H1 (cell line): Measurements from ENCODE around the gene PUDP. TPM values are rescaled to one million over a fixed set of nuclear protein-coding genes. Genes with fewer than 3 reads are reported as not detected.

Experiments
- CTCF ChIA-PET: fragments of 300-600 bp; sonication (Branson Sonifier 250); formaldehyde crosslinking; loops from one replicate; lab custom pipeline; 2021; ENCODE audit not compliant: partially characterized antibody; lab: Charles Lee
- POLR2A ChIA-PET: fragments of 300-600 bp; sonication (Branson Sonifier 250); formaldehyde crosslinking; loops from one replicate; lab custom pipeline; 2021; ENCODE audit warnings: inconsistent platforms; ENCODE audit not compliant: partially characterized antibody; lab: Charles Lee
- DNase-seq, 2 experiments: peaks; one replicate each; pipeline versions ENCODE4 v3.0.0 to v3.0.0-alpha.2; 2010 to 2022; ENCODE audit warnings: low spot score in 2 of 2, low read depth in 1 of 2, mixed read lengths in 1 of 2
- FAIRE-seq: peaks from 2 replicates; lab custom pipeline; 2011; peaks lifted over from hg19 to GRCh38; lab: Jason Lieb, UNC
- H2AFZ ChIP-seq: 2 replicates; pipeline ENCODE4 v1.8.1; 2012; ENCODE audit warnings: low read length, inconsistent platforms
- H2AK5ac ChIP-seq: 2 replicates; pipeline ENCODE4 v1.6.1; 2013; ENCODE audit warnings: low read depth, low read length
- H2BK120ac ChIP-seq: replicated peaks from 2 replicates; pipeline ENCODE3; 2013; ENCODE audit warnings: low read depth, low read length, inconsistent platforms
- H2BK12ac ChIP-seq: 2 replicates; pipeline ENCODE4 v1.6.1; 2013; ENCODE audit warnings: low read depth, low read length
- H2BK15ac ChIP-seq: 2 replicates; pipeline ENCODE4 v1.6.1; 2013; ENCODE audit warnings: low read length
- H2BK20ac ChIP-seq: 2 replicates; pipeline ENCODE4 v1.6.1; 2013; ENCODE audit warnings: low read length
- H2BK5ac ChIP-seq: 2 replicates; pipeline ENCODE4 v1.6.1; 2013; ENCODE audit warnings: low read depth, low read length
- H3K14ac ChIP-seq: 2 replicates; pipeline ENCODE4 v1.6.1; 2013; ENCODE audit warnings: inconsistent platforms; ENCODE audit not compliant: insufficient read length
- H3K18ac ChIP-seq: 2 replicates; pipeline ENCODE4 v1.6.1; 2013; ENCODE audit warnings: low read length; ENCODE audit errors: extremely low read depth
- H3K23ac ChIP-seq: 2 replicates; pipeline ENCODE4 v1.6.1; 2013; ENCODE audit warnings: inconsistent platforms; ENCODE audit not compliant: insufficient read length
- H3K23me2 ChIP-seq: 2 replicates; pipeline ENCODE4 v1.6.1; 2013; ENCODE audit warnings: low read depth, low read length
- H3K27ac ChIP-seq: 2 replicates; pipeline ENCODE4 v1.6.1; 2011; ENCODE audit warnings: low read depth, low read length, inconsistent platforms
- H3K27me3 ChIP-seq, 4 experiments: replicated peaks in 1 of 4; 1 replicate in 1 of 4; 2 replicates in 3 of 4; pipeline versions ENCODE4 v1.6.1 to v1.8.1; 2011 to 2013; ENCODE audit warnings: low read length in 3 of 4, mild to moderate bottlenecking in 3 of 4, inconsistent platforms in 2 of 4, mixed read lengths in 2 of 4, moderate library complexity in 1 of 4; ENCODE audit not compliant: control insufficient read depth in 3 of 4, insufficient read depth in 3 of 4; ENCODE audit errors: extremely low read depth in 1 of 4
- H3K36me3 ChIP-seq, 4 experiments: 2 replicates each; pipeline versions ENCODE4 v1.6.1 to v1.8.1; 2011 to 2013; ENCODE audit warnings: mild to moderate bottlenecking in 4 of 4, low read length in 3 of 4, moderate library complexity in 2 of 4, control low read depth in 1 of 4, inconsistent platforms in 1 of 4; ENCODE audit not compliant: insufficient read depth in 4 of 4, control insufficient read depth in 2 of 4
- H3K4ac ChIP-seq: replicated peaks from 2 replicates; pipeline ENCODE3; 2013; ENCODE audit warnings: low read length, low read depth, mixed read lengths, inconsistent platforms; ENCODE audit not compliant: insufficient read length
- H3K4me1 ChIP-seq, 4 experiments: replicated peaks in 1 of 4; 1 replicate in 1 of 4; 2 replicates in 3 of 4; pipeline versions ENCODE4 v1.6.1 to v1.8.1; 2011 to 2013; ENCODE audit warnings: low read length in 3 of 4, inconsistent platforms in 2 of 4, mixed read lengths in 1 of 4; ENCODE audit not compliant: insufficient read depth in 4 of 4, control insufficient read depth in 3 of 4
- H3K4me2 ChIP-seq, 2 experiments: 2 replicates each; pipeline versions ENCODE4 v1.6.1 to v1.8.1; 2011 to 2013; ENCODE audit warnings: low read depth in 2 of 2, low read length in 2 of 2, control low read depth in 1 of 2, inconsistent platforms in 1 of 2, mild to moderate bottlenecking in 1 of 2; ENCODE audit not compliant: insufficient read depth in 1 of 2
- H3K4me3 ChIP-seq, 4 experiments: fragments of 200-600, 300-600 bp in 1 of 4; sonication (generic), shearing (Covaris generic), sonication (Bioruptor Twin) in 1 of 4; 2 replicates each; pipeline versions ENCODE4 v1.5.1 to v1.8.1; 2011 to 2016; ENCODE audit warnings: low read length in 4 of 4, low read depth in 3 of 4, control low read depth in 2 of 4, inconsistent platforms in 2 of 4, mild to moderate bottlenecking in 2 of 4, mixed read lengths in 1 of 4, moderate library complexity in 1 of 4; ENCODE audit not compliant: insufficient read depth in 2 of 4; ENCODE audit errors: extremely low read depth in 1 of 4
- H3K56ac ChIP-seq: replicated peaks from 2 replicates; pipeline ENCODE3; 2013; ENCODE audit warnings: low read depth, mild to moderate bottlenecking, mixed read lengths, low read length, inconsistent platforms; ENCODE audit not compliant: insufficient read length
- H3K79me1 ChIP-seq: 2 replicates; pipeline ENCODE4 v1.6.1; 2013; ENCODE audit warnings: low read depth, low read length, control low read depth
- H3K79me2 ChIP-seq, 2 experiments: 2 replicates each; pipeline versions ENCODE4 v1.6.1 to v1.8.1; 2012 to 2013; ENCODE audit warnings: low read length in 2 of 2, mild to moderate bottlenecking in 2 of 2, inconsistent platforms in 1 of 2; ENCODE audit not compliant: insufficient read depth in 2 of 2, control insufficient read depth in 1 of 2
- H3K9ac ChIP-seq, 4 experiments: replicated peaks in 1 of 4; 1 replicate in 1 of 4; 2 replicates in 3 of 4; pipeline versions ENCODE4 v1.6.1 to v1.8.1; 2011 to 2013; ENCODE audit warnings: low read depth in 3 of 4, low read length in 3 of 4, control low read depth in 2 of 4, mild to moderate bottlenecking in 2 of 4, moderate library complexity in 2 of 4, inconsistent platforms in 1 of 4; ENCODE audit errors: extremely low read depth in 1 of 4
- H3K9me3 ChIP-seq, 2 experiments: 2 replicates each; pipeline versions ENCODE4 v1.6.1 to v1.8.1; 2012 to 2013; ENCODE audit warnings: mild to moderate bottlenecking in 2 of 2, moderate library complexity in 2 of 2, control low read depth in 1 of 2, inconsistent platforms in 1 of 2, low read depth in 1 of 2, low read length in 1 of 2, mixed read lengths in 1 of 2; ENCODE audit not compliant: insufficient read depth in 2 of 2
- H4K20me1 ChIP-seq, 2 experiments: replicated peaks in 1 of 2; 2 replicates each; pipeline versions ENCODE3 to v1.8.1; 2011 to 2013; ENCODE audit warnings: inconsistent platforms in 2 of 2, low read length in 2 of 2, mild to moderate bottlenecking in 1 of 2; ENCODE audit not compliant: insufficient read depth in 2 of 2, control insufficient read depth in 1 of 2
- H4K5ac ChIP-seq: 2 replicates; pipeline ENCODE4 v1.6.1; 2013; ENCODE audit warnings: low read length, low read depth, mixed read lengths, inconsistent platforms; ENCODE audit not compliant: insufficient read length
- H4K8ac ChIP-seq: 2 replicates; pipeline ENCODE4 v1.8.0; 2013; ENCODE audit warnings: mild to moderate bottlenecking, moderate library complexity, low read length, inconsistent platforms; ENCODE audit not compliant: insufficient read depth; ENCODE audit errors: extremely low read depth
- H4K91ac ChIP-seq: replicated peaks from 2 replicates; pipeline ENCODE3; 2013; ENCODE audit warnings: low read length, mixed read lengths, inconsistent platforms; ENCODE audit not compliant: insufficient read length
- BCL11A ChIP-seq, 2 experiments: IDR thresholded peaks; one replicate each; pipeline ENCODE4 v1.6.1; 2011; ENCODE audit warnings: low read depth in 2 of 2, low read length in 2 of 2, mild to moderate bottlenecking in 2 of 2
- CBX5 ChIP-seq: fragments of 300-800, 300-1000 bp; sonication (generic); IDR thresholded peaks from 2 replicates; pipeline ENCODE4 v1.7.1; 2016; ENCODE audit warnings: antibody characterized with exemption, low read length, low read depth
- CBX8 ChIP-seq: fragments of 300-800, 300-1000 bp; sonication (generic); IDR thresholded peaks from 2 replicates; pipeline ENCODE4 v1.7.1; 2016; ENCODE audit warnings: low read depth, low read length, borderline replicate concordance
- CREB1 ChIP-seq: IDR thresholded peaks from 2 replicates; pipeline ENCODE4 v1.6.1; 2012; ENCODE audit warnings: inconsistent platforms
- HDAC6 ChIP-seq: IDR thresholded peaks from one replicate; pipeline ENCODE4 v1.7.1; 2012; ENCODE audit warnings: low read depth, mild to moderate bottlenecking, inconsistent platforms, low read length, moderate library complexity
- KDM4A ChIP-seq: IDR thresholded peaks from one replicate; pipeline ENCODE4 v1.7.1; 2012; ENCODE audit warnings: low read depth, mild to moderate bottlenecking, moderate library complexity, low read length, inconsistent platforms; ENCODE audit not compliant: severe bottlenecking
- RAD21 ChIP-seq, 2 experiments: IDR thresholded peaks in 1 of 2; conservative IDR thresholded peaks in 1 of 2; 2 replicates each; pipeline ENCODE4 v1.6.1; 2011; ENCODE audit warnings: low read depth in 2 of 2, low read length in 2 of 2, improper control_type of control experiment in 1 of 2, inconsistent platforms in 1 of 2, mild to moderate bottlenecking in 1 of 2, moderate library complexity in 1 of 2
- RBBP5 ChIP-seq: IDR thresholded peaks from 2 replicates; pipeline ENCODE4 v1.7.1; 2012; ENCODE audit warnings: low read depth, mild to moderate bottlenecking, inconsistent platforms, low read length, moderate library complexity, borderline replicate concordance
- SIN3A ChIP-seq, 2 experiments: IDR thresholded peaks in 1 of 2; conservative IDR thresholded peaks in 1 of 2; 2 replicates each; pipeline ENCODE4 v1.6.1; 2011 to 2012; ENCODE audit warnings: low read length in 2 of 2, improper control_type of control experiment in 1 of 2, low read depth in 1 of 2, mild to moderate bottlenecking in 1 of 2
- SIRT6 ChIP-seq: IDR thresholded peaks from one replicate; pipeline ENCODE4 v1.7.1; 2012; ENCODE audit warnings: low read length, inconsistent platforms
- SRF ChIP-seq: IDR thresholded peaks from 2 replicates; pipeline ENCODE4 v1.6.1; 2011; ENCODE audit warnings: mild to moderate bottlenecking, low read depth, low read length, moderate library complexity
- TBP ChIP-seq: IDR thresholded peaks from 2 replicates; pipeline ENCODE4 v1.6.1; 2011; ENCODE audit warnings: low read depth, low read length, improper control_type of control experiment
- whole genome bisulfite sequencing, 2 experiments: shearing (Covaris generic) in 1 of 2; methylation state at CpG; one replicate each; pipeline versions ENCODE4 v1.1.6 to v1.1.7; 2013 to 2015; ENCODE audit warnings: low lambda C conversion rate in 2 of 2, mixed read lengths in 2 of 2, inconsistent platforms in 1 of 2, low coverage in 1 of 2, missing lambda C conversion rate in 1 of 2; ENCODE audit not compliant: insufficient replicate concordance in 2 of 2, insufficient coverage in 1 of 2, insufficient read length in 1 of 2; ENCODE audit errors: extremely low coverage in 1 of 2, missing lambda C conversion rate in 1 of 2; 5-methylcytosine and 5-hydroxymethylcytosine counted together
- polyA plus RNA-seq, 7 experiments: library from polyadenylated mRNA; depleted of rRNA in 3 of 7; stranded (reverse) in 5 of 7; unstranded in 2 of 7; fragments of >200 nt in 5 of 7; fragments of 200-250 nt in 2 of 7; gene quantifications; 1 replicate in 5 of 7; 2 replicates in 1 of 7; 4 replicates in 1 of 7; pipeline versions ENCODE4 v1.2.1 to v1.2.3, GENCODE V29; 2011 to 2013; ENCODE audit warnings: missing spikeins in 2 of 7, mixed read lengths in 2 of 7
- total RNA-seq: library from RNA; stranded (reverse); fragmentation: NEBNext Ultra II Directional; extraction: Animal tissue kit (Norgen Biotek cat#: 25700); gene quantifications from 2 replicates; pipeline ENCODE4 v1.2.1, GENCODE V29; 2021
- TF ChIP-seq, protein P1 (sequence below): IDR thresholded peaks from 2 replicates; pipeline ENCODE4 v1.6.1; 2012; ENCODE audit warnings: inconsistent platforms
- TF ChIP-seq, protein P2 (sequence below): IDR thresholded peaks from 2 replicates; pipeline ENCODE4 v1.6.1; 2012; ENCODE audit warnings: inconsistent platforms

PUDP gene
- total and polyA plus RNA-seq, 2 of the 8 experiments (the other 6 are each of a cell fraction or from before 2014, with no cell fraction given): 27.2 to 30.2 TPM

DNA sequence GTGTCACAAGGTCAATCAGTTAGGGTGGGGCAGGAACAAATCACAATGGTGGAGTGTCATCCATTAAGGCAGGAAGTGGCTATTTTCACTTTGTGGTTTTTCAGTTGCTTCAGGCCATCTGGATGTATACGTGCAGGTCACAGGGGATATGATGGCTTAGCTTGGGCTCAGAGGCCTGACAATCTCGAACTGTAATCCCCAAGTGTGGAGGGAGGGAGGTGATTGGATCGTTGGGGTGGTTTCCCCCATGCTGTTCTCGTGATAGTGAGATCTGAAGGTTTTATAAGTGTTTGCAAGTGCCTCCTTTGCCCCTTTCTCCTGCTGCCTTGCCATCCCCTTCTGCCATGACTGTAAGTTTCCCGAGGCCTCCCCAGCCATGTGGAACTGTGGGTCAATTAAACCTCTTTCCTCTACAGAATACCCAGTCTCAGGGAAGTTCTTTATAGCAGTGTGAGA, 37.1 kb downstream of the PUDP start:
- H3K79me1 ChIP-seq: no peaks in the 10 kb centered on the region
- H3K9ac ChIP-seq: no peak overlapping the region
- H3K4me1 ChIP-seq: peaks cover 0 to 3% (median 0%) of the 10 kb centered on the region in 4 experiments; a peak in 1 of 7 replicates
- H2AK5ac ChIP-seq: no peak overlapping the region
- no peak overlapping the region for H4K8ac ChIP-seq
- no peaks in the 10 kb centered on the region for H3K36me3 ChIP-seq
- no peaks in the 10 kb centered on the region for H3K9me3 ChIP-seq
- H3K18ac ChIP-seq: no peak overlapping the region
- H3K23me2 ChIP-seq: no peaks in the 10 kb centered on the region
- H3K27me3 ChIP-seq: no peaks in the 10 kb centered on the region
- CTCF ChIA-PET: no interaction called here
- H2BK5ac ChIP-seq: no peak overlapping the region
- no peak overlapping the region for H4K5ac ChIP-seq
- H3K56ac ChIP-seq: no peak overlapping the region
- no peak overlapping the region for H2BK20ac ChIP-seq
- no peak overlapping the region for H2BK120ac ChIP-seq
- no peak overlapping the region for H3K23ac ChIP-seq
- H2AFZ ChIP-seq: no peak overlapping the region
- H3K14ac ChIP-seq: no peak overlapping the region
- no peaks in the 10 kb centered on the region for H3K79me2 ChIP-seq
- no peaks in the 10 kb centered on the region for H4K20me1 ChIP-seq
- H2BK12ac ChIP-seq: no peak overlapping the region
- FAIRE-seq (peak; percentile 48), DNase-seq (no peak)
- no peak overlapping the region for H3K4ac ChIP-seq
- 85% methylated on average over 3 of the region's 5 CpGs; no CpG with 5 or more reads in 1 of the 2 experiments for WGBS, 2 experiments
- H3K4me3 ChIP-seq: no peak overlapping the region
- H4K91ac ChIP-seq: no peak overlapping the region
- H2BK15ac ChIP-seq: no peak overlapping the region
- no peak overlapping the region for H3K4me2 ChIP-seq
- no peak overlapping the region for H3K27ac ChIP-seq
- POLR2A ChIA-PET: no interaction called here
- no peak for TF ChIP-seq KDM4A
- TF ChIP-seq, protein P1, sequence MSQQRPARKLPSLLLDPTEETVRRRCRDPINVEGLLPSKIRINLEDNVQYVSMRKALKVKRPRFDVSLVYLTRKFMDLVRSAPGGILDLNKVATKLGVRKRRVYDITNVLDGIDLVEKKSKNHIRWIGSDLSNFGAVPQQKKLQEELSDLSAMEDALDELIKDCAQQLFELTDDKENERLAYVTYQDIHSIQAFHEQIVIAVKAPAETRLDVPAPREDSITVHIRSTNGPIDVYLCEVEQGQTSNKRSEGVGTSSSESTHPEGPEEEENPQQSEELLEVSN: no peak
- TF ChIP-seq TBP: no peak
- no peak for TF ChIP-seq CBX5
- TF ChIP-seq HDAC6: no peak
- no peak for TF ChIP-seq SRF
- TF ChIP-seq SIN3A (conservative IDR thresholded peaks at IDR 0.05 in 1 of 2, IDR thresholded peaks at IDR 0.05 in 1 of 2; ENCODE audit: low read depth in 1 of 2, low read length in 2 of 2): no peak
- no peak for TF ChIP-seq BCL11A (IDR thresholded peaks at IDR 0.05; ENCODE audit: low read depth in 2 of 2, low read length in 2 of 2)
- no peak for TF ChIP-seq RBBP5
- TF ChIP-seq, protein P2, sequence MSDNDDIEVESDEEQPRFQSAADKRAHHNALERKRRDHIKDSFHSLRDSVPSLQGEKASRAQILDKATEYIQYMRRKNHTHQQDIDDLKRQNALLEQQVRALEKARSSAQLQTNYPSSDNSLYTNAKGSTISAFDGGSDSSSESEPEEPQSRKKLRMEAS: no peak
- TF ChIP-seq CREB1: no peak
- no peak for TF ChIP-seq RAD21 (IDR thresholded peaks at IDR 0.05 in 1 of 2, conservative IDR thresholded peaks at IDR 0.05 in 1 of 2; ENCODE audit: low read depth in 2 of 2, low read length in 2 of 2)
- TF ChIP-seq SIRT6: no peak
- no peak for TF ChIP-seq CBX8
